SIG-M5 treated with dmso at 0.1 percent for 504 hours (cell line): ENCODE measurements around the gene SLC44A5.
"Not testable (repeated sequence)": the region's sequence is repeated elsewhere in the genome, so short reads cannot be mapped to it uniquely, and the experiment has no call there.

Source experiments
- DNase-seq: peaks from one replicate; lab custom pipeline; 2025; ENCODE audit not compliant: unreplicated experiment; lab: John Stamatoyannopoulos, UW

Gene SLC44A5

DNA sequence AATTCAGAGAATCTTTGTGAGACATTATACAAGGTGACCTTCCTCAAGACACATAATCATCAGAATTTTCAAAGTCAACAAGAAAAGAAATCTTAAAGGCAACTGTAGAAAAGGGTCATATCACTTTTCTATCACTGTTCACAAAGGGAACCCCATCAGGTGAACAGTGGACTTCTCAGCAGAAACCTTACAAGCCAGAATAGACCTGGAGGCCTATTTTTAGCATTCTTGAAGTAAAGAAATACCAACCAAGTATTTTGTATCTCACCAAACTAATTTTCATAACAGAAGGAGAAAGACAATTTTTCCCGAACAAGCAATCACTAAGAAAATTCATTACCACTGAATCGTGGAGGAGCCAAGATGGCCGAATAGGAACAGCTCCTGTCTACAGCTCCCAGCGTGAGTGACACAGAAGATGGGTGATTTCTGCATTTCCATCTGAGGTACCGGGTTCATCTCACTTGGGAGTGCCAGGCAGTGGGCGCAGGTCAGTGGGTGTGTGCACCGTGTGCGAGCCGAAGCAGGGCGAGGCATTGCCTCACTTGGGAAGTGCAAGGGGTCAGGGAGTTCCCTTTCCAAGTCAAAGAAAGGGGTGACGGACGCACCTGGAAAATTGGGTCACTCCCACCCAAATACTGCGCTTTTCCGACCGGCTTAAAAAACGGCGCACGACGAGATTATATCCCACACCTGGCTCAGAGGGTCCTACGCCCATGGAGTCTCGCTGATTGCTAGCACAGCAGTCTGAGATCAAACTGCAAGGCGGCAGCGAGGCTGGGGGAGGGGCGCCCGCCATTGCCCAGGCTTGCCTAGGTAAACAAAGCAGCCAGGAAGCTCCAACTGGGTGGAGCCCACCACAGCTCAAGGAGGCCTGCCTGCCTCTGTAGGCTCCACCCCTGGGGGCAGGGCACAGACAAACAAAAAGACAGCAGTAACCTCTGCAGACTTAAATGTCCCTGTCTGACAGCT, 235.2 kb downstream of the SLC44A5 start:
- DNase-seq: not testable (repeated sequence)

- DNase-seq: no peak
These were observed 237.3 kb downstream of the SLC44A5 start for GRCh38 chr1:75373542-75374159.

DNA sequence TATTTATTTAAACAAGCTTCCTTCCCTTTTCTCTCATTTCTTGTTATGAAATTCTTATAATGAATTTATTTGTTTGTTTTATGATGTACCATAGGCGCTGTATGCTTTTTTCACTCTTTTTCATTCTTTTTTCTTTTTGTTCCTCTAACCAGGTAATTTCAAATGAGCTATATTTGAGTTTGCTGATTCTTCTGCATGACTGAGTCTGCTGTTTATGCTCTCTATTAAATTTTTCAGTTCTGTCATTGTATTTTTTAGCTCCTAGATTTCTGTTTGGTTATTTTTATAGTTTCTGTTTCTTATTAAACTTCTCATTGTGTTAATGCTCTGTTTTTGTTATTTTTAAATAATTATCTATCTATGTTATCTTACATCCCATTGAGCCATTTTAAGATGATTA, 244.3 kb downstream of the SLC44A5 start:
- DNase-seq: no peak

DNA sequence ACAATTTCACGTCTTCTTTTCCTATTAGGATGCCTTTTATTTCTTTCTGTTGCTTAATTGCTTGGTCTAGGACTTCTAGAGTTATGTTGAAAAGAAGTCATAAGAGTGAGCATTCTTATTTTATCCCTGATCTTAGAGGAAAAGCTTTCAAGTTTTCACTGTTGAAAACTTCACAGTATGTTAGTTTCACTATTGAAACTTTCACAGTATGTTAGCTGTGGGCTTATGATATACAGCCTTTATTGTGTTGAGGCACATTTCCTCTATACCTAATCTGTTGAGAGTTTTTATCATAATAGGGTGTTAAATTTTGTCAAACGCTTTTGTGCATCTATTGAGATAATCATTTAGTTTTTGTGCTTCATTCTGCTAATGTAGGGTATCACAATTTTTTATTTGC, 249.7 kb downstream of the SLC44A5 start:
- DNase-seq: no peak

DNA sequence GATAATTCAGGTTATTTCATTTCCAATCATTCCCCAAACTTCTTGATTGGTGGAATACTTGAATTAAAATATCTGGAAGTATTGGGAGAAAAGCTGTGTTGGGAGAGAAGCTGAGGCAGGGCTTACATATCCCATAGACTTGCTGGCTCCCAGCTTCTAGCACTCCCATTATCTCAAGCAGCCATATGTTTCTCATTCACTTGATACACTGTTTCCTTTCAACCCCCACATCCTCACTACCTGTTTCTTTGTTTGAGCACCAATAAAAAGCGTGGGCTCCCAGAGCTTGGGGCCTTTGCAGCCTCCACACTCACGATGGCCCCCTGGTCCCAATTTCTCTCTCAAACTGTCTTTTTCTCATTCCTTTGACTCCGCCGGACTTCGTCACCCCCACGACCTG, 256.6 kb downstream of the SLC44A5 start:
- DNase-seq: not testable (repeated sequence)

DNA sequence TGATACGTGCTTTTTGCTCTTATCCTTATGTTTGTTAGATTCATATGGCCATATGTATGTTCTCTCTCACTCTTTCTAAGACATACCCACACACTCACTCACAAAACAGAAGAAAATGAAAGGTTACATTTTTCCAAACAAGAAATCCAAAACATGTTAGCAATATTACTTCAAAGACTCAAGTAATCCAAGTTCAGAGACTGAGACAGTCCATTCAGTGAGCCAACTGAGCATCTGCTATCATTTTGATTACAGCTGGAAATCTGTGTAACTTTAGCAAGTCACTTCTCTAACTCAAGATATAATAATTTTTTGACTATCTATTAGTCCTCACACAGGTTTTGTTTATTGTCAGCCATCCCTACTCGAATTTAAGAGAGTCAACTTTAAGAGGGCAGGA, 257.9 kb downstream of the SLC44A5 start:
- DNase-seq: no peak

- no peak for DNase-seq
These were observed 265.2 kb downstream of the SLC44A5 start for GRCh38 chr1:75345538-75346292.

DNA sequence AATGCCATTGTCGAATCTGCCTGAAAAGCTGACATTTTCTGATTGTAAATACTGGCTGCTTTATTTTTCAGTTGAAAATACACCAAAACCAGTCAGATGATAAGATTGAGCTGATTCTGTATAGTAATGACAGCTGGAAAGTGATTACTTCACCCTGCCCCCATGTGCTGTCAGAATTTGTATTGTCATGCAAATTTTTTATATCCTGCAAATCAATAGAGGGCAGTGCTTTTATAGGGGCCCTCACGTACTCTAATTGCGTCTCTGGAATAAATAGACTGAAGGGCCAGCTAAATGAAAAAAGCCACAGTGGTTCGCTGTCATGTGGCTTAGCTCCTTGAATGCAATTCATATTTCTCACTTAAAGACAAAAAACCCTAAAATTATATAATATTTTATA, 268.1 kb downstream of the SLC44A5 start:
- DNase-seq: no peak

DNA sequence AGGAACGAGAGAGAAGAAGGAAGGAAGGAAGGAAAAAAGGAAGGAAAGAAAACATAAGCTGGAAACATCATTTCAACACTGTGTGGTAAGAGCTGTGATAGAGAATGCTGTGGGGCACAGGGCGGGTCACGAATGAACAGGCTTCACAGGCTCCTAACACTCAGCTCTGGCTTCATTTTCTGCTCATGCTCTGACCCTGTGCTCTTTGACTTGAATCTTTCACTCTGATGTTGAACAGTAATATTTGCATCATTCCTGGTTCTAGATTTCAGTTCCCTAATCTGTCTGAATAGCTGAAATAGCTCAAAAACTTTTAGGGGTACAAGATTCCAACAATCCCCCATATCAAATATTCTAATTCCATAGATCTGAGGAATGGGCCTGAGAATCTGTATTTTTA, 269.4 kb downstream of the SLC44A5 start:
- DNase-seq: no peak

- no peak for DNase-seq
These were observed 272.1 kb downstream of the SLC44A5 start for GRCh38 chr1:75338616-75339483.

DNA sequence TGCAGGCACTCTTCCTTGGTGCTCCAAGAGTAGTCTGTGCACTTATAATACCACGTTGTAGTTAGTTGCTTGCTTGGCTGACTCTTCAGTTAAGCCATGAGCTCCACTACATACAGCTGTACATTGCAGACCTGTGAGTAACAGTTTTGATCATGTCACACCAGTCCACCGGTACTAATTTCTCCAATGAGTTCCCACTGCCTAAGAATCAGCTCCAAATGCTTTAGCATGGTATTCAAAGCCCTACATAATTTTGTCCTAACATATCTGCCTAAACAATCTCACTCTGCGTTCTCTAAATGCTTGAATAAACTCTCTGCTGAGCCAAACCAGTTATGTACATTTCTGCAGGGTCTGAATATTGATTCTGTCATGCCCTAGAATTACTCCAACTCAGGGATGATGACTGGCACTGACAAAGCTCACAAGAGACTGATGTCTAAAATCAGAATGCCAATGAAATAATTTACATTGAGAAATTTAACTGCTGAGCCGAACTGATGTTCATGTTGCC, 276.0 kb downstream of the SLC44A5 start:
- no peak for DNase-seq

DNA sequence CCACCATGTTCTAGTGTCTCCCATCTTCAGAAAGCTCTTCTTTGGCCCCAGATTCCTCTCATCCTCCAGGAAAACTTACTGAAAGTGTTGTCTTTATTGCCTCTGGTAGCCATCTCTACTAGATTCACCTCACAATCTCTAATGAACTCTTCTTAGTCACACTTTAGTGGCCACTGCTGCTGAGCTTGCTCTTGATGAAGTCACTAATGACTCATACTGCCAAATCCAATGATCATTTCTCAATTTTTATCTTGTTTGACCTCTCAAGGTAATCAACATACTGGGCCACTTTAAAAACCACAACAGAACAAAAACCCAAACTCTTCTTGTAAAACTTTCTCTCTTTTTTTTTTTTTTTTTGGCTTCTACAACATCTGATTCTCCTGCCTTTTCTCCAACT, 280.3 kb downstream of the SLC44A5 start:
- DNase-seq: no peak

GRCh38 chr1:75328691-75329090, 282.2 kb downstream of the SLC44A5 start:
- DNase-seq: no peak

GRCh38 chr1:75327395-75327794, 283.5 kb downstream of the SLC44A5 start:
- DNase-seq: no peak

GRCh38 chr1:75317976-75318375, 292.9 kb downstream of the SLC44A5 start:
- no peak for DNase-seq

- DNase-seq: no peak
These were observed 294.7 kb downstream of the SLC44A5 start for GRCh38 chr1:75316230-75316629.

DNA sequence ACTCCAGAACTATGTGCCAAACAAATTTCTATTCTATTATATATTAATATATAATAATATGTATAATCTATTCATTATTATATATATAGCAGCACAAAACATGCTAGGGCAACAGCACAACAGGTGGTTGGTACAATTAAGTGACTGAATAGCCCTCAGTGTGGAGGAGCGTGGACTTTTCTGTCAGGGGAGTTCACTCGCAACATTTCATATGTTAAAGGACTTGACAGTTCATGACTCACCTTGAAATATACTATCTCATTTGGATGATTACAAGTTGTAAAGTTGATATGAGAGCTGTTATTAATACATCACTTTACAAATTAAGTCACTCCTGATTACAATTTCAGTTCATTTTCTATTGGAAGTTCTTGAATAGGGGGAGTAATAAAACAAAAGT, 298.3 kb downstream of the SLC44A5 start:
- no peak for DNase-seq

DNA sequence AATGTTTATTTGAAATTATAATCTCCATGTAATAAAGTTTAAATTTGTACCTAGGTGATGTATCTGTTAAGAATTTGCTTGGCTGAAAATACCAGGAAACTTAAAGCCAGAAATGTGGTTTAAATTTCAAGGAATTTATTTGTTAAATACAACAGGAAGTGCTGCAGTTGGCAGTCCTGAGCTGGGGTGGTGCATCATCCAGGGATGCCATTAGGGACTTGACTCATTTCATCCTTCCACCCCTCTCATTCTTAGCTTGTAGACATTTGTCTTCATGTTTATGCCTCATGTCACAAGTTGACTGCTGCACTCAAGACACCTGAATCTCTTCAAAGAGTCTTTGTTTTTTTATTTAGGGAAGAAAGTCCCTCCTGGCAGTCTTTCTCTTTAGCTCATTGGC, 300.8 kb downstream of the SLC44A5 start:
- no peak for DNase-seq

DNA sequence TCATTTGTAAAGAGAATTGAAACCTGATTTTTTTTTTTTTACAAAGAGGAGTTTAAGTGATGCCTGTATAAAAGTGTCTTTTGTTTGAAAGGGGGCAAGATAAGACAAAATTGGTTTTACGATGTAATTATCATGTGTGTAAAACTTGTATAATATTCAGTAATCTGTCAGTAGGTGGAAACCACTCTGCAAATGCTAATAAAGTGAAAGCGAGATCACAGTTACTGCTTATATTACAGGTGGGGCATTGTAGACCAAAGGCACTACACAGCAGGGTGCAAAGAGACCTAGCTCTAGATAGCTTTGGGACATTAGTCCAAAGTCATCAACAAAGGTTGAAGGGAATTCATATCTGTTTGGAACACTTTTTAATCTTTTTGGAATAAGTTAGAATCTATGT, 302.5 kb downstream of the SLC44A5 start:
- DNase-seq: no peak

GRCh38 chr1:75305061-75305460, 305.9 kb downstream of the SLC44A5 start:
- DNase-seq: no peak

GRCh38 chr1:75293270-75293669, 317.6 kb downstream of the SLC44A5 start:
- no peak for DNase-seq
